ENCODE measurements around the gene GUCD1.

The GUCD1 gene

GRCh38 chr22:24523873-24524272 is 31.1 kb downstream of the GUCD1 start:
- no peak for FAIRE-seq

- FAIRE-seq: peak; percentile 93
Measured at GRCh38 chr22:24521791-24522245, 33.1 kb downstream of the GUCD1 start.

GRCh38 chr22:24519496-24519895 is 35.4 kb downstream of the GUCD1 start:
- FAIRE-seq: no peak

- FAIRE-seq: no peak
Measured at GRCh38 chr22:24518771-24519485, 36.0 kb downstream of the GUCD1 start.

GRCh38 chr22:24518228-24518627 is 36.7 kb downstream of the GUCD1 start:
- FAIRE-seq: no peak

- no peak for FAIRE-seq
Measured at GRCh38 chr22:24517446-24517845, 37.5 kb downstream of the GUCD1 start.

- peak; percentile 34 for FAIRE-seq
Measured at GRCh38 chr22:24516301-24516737, 38.6 kb downstream of the GUCD1 start.

GRCh38 chr22:24515027-24515338 is 40.0 kb downstream of the GUCD1 start:
- no peak for FAIRE-seq

- no peak for FAIRE-seq
Measured at GRCh38 chr22:24514241-24515026, 40.5 kb downstream of the GUCD1 start.

GRCh38 chr22:24513378-24514240 is 41.3 kb downstream of the GUCD1 start:
- FAIRE-seq: no peak

GRCh38 chr22:24512043-24512442 is 42.9 kb downstream of the GUCD1 start:
- FAIRE-seq: no peak

GRCh38 chr22:24510637-24511625 is 44.0 kb downstream of the GUCD1 start:
- FAIRE-seq: no peak

- FAIRE-seq: no peak
Measured at GRCh38 chr22:24507716-24508115, 47.2 kb downstream of the GUCD1 start.

- no peak for FAIRE-seq
Measured at GRCh38 chr22:24506802-24507438, 48.0 kb downstream of the GUCD1 start.

- no peak for FAIRE-seq
Measured at GRCh38 chr22:24504956-24505736, 49.8 kb downstream of the GUCD1 start.

GRCh38 chr22:24504540-24504939 is 50.4 kb downstream of the GUCD1 start:
- FAIRE-seq: no peak

GRCh38 chr22:24503843-24504338 is 51.0 kb downstream of the GUCD1 start:
- FAIRE-seq: no peak

- peak; percentile 23 for FAIRE-seq
Measured at GRCh38 chr22:24503137-24503842, 51.6 kb downstream of the GUCD1 start.

GRCh38 chr22:24502541-24502940 is 52.4 kb downstream of the GUCD1 start:
- no peak for FAIRE-seq

- no peak for FAIRE-seq
Measured at GRCh38 chr22:24502034-24502433, 52.9 kb downstream of the GUCD1 start.

Data from G401.6 (cell line).